Stimulated activated CD4-positive, alpha-beta T cell treated with anti-CD3 and anti-CD28 coated beads, Interleukin-1b, Interleukin-23, amount 100 ng/mL, for 24 hours (primary cell): ENCODE measurements around the gene PARD3.
"Not testable (repeated sequence)": the region's sequence is repeated elsewhere in the genome, so short reads cannot be mapped to it uniquely, and the experiment has no call there.

ENCODE experiments used
- DNase-seq, 4 experiments: peaks; one replicate each; pipeline ENCODE4 v3.0.0-alpha.2; 2020; ENCODE audit warnings: low read depth in 4 of 4, low spot score in 1 of 4

Gene PARD3

GRCh38 chr10:34286136-34286739, 528.9 kb downstream of the PARD3 start:
- DNase-seq, result no peak

- DNase-seq, result no peak
These were observed 533.2 kb downstream of the PARD3 start for GRCh38 chr10:34281661-34282582.

GRCh38 chr10:34280599-34281374, 534.3 kb downstream of the PARD3 start:
- no peak for DNase-seq

GRCh38 chr10:34275626-34276130, 539.4 kb downstream of the PARD3 start:
- DNase-seq, result no peak

- no peak for DNase-seq
These were observed 540.2 kb downstream of the PARD3 start for GRCh38 chr10:34274906-34275305.

GRCh38 chr10:34273340-34273739, 541.8 kb downstream of the PARD3 start:
- no peak for DNase-seq

GRCh38 chr10:34272316-34272715, 542.8 kb downstream of the PARD3 start:
- DNase-seq, result no peak

- not testable (repeated sequence) for DNase-seq
These were observed 546.7 kb downstream of the PARD3 start for GRCh38 chr10:34268410-34268809.

- no peak for DNase-seq
These were observed 552.1 kb downstream of the PARD3 start for GRCh38 chr10:34262985-34263384.

- no peak for DNase-seq
These were observed 554.2 kb downstream of the PARD3 start for GRCh38 chr10:34260904-34261303.

- DNase-seq, result no peak
These were observed 558.9 kb downstream of the PARD3 start for GRCh38 chr10:34256216-34256615.

- DNase-seq, result no peak
These were observed 560.1 kb downstream of the PARD3 start for GRCh38 chr10:34255035-34255434.

- DNase-seq, result no peak
These were observed 560.5 kb downstream of the PARD3 start for GRCh38 chr10:34254596-34254995.

- DNase-seq, result no peak
These were observed 563.0 kb downstream of the PARD3 start for GRCh38 chr10:34252111-34252510.

- DNase-seq, result no peak
These were observed 563.9 kb downstream of the PARD3 start for GRCh38 chr10:34251177-34251576.

GRCh38 chr10:34250722-34251121, 564.4 kb downstream of the PARD3 start:
- DNase-seq, result no peak

- DNase-seq, result no peak
These were observed 565.5 kb downstream of the PARD3 start for GRCh38 chr10:34249634-34250033.

- DNase-seq, result no peak
These were observed 567.5 kb downstream of the PARD3 start for GRCh38 chr10:34247560-34247959.

- DNase-seq, result no peak
These were observed 570.2 kb downstream of the PARD3 start for GRCh38 chr10:34244756-34245484.

- no peak for DNase-seq
These were observed 573.7 kb downstream of the PARD3 start for GRCh38 chr10:34241226-34242000.
